H1 (cell line): Measurements from ENCODE around the gene PLD2.

Experiments used
- CTCF ChIP-seq, 3 experiments: IDR thresholded peaks; 1 replicate in 2 of 3; 2 replicates in 1 of 3; pipeline versions ENCODE4 v1.5.1 to v1.6.1; 2011; ENCODE audit warnings: low read length in 3 of 3, mild to moderate bottlenecking in 3 of 3, inconsistent platforms in 2 of 3, low read depth in 1 of 3, moderate library complexity in 1 of 3; ENCODE audit not compliant: insufficient read depth in 1 of 3; ENCODE audit errors: control extremely low read depth in 1 of 3
- KDM4A ChIP-seq: IDR thresholded peaks from one replicate; pipeline ENCODE4 v1.7.1; 2012; ENCODE audit warnings: low read depth, mild to moderate bottlenecking, moderate library complexity, low read length, inconsistent platforms; ENCODE audit not compliant: severe bottlenecking
- RNF2 ChIP-seq: fragments of 200-900, 300-1000 bp; sonication (generic); IDR thresholded peaks from 2 replicates; pipeline ENCODE4 v1.7.1; 2016; ENCODE audit warnings: borderline replicate concordance, low read depth, mild to moderate bottlenecking, antibody characterized with exemption, low read length; ENCODE audit not compliant: poor library complexity, severe bottlenecking; ENCODE audit errors: missing control alignments

GRCh38 chr17:4796552-4796920 is 10.4 kb upstream of the PLD2 start:
- TF ChIP-seq CTCF (IDR thresholded peaks at IDR 0.05; ENCODE audit: control extremely low read depth in 1 of 3, insufficient read depth in 1 of 3, low read depth in 1 of 3, low read length in 3 of 3) (no peak), RNF2 (no peak), KDM4A (no peak)
